Myometrial cell (primary cell): Measurements from ENCODE around the gene SSC4D. TPM values are rescaled to one million over a fixed set of nuclear protein-coding genes. Genes with fewer than 3 reads are reported as not detected.

Experiments used
- total RNA-seq: library from RNA; depleted of rRNA; stranded (reverse); fragments of >200 nt; gene quantifications from 2 replicates; pipeline ENCODE4 v1.2.3, GENCODE V29; 2015

The SSC4D gene
- 1.8 and 2.0 TPM in 2 replicates for total RNA-seq

DNA sequence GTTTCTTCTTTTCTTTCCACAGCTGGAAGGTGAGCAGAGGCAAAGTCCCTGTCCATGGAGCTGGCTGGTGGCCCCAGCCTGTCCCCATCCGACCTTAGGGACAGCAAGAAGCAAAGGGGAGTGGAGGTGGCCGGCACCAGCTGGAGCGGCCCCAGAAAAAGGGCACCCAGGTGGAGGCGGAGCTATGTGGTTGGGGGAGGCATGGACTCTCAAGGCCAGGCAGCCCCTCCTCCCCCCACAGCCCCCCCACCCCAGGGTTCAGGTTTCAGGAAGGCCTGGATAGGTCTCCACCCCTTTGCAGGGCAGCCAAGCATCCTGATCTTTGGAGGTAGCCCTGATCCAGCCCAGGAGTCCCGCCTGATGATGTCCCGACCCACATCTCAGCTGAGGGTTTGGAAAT, at the start of gene SSC4D:
SSC4D (minus strand) TSS at position 161 of the 400 bp plus-strand sequence. CDS start 5,258 bp downstream, outside the sequence.

DNA sequence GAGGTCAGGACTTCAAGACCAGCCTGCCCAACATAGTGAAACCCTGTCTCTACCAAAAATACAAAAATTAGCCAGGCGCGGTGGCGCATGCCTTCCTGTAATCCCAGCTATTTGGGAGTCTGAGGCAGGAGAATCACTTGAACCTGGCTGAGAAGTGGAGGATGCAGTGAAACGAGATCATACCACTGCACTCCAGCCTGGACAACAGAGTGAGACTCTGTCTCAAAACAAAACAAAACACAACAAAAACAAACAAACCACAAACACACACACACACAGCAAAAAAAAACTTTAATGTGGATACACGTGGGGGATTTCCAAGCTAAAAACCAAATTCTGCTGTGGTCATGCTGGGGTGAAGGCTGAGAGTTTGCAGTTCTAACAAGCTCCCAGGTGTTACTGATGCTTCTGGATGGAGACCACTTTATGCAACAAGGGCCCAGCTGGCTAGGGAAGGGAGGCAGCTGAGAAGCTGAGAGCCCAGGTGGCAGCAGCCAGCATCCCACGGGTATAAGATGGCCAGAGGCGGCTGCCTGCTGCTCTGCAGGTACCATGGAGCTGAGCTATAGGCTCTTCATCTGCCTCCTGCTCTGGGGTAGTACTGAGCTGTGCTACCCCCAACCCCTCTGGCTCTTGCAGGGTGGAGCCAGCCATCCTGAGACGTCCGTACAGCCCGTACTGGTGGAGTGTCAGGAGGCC, 15.1 kb upstream of the SSC4D start, which contains the start of gene ZP3:
ZP3 (plus strand) TSS at position 538 of the 699 bp plus-strand sequence; CDS start at position 553, 15 bp downstream.

DNA sequence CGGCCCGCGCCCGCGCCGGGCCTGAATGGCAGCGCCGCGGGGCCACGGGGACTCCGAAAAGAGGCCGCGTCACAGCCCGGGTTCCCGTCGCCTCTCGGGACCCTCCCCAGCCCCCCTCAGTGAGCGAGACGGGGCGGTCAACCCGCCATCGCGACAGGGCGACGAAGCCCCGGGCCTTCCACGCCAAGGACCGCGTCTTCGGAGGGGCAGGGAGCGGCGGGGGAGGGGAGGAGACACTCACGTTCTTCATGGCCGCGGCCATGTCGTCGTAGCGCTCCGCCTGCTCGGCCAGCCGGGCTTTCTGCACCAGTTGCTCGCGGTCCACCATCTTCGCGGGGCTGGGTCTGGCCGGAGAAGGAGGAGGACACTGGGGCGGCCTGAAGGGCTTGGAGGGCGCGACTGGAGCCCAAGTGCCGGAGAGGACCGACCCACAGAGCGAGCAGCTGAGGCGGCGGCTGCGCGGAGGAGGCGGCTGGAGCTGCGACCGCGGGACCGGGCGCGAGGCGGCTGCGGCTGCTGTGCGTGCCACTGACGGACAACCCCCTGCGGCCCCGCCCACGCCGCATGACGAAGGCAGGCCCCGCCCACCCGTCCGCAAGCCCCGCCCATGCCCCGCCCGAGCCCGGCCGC, 50.9 kb downstream of the SSC4D start, which contains the start of gene YWHAG:
YWHAG (minus strand) TSS at position 511 of the 630 bp plus-strand sequence; CDS start at position 328, 183 bp downstream.

Other genes with a start within 250 kb of the SSC4D start
- gene SRRM3, start 207.8 kb downstream of the SSC4D start, total RNA-seq = 4.6 and 5.0 TPM in 2 replicates
- gene HSPB1, start 107.0 kb downstream of the SSC4D start, total RNA-seq = 596 and 678 TPM in 2 replicates
- 36.9 and 41.8 TPM in 2 replicates for gene YWHAG, start 50.7 kb downstream of the SSC4D start, total RNA-seq
- gene ZP3, start 15.3 kb upstream of the SSC4D start, total RNA-seq = 0.29 and 1.9 TPM in 2 replicates
- 9.5 and 13.1 TPM in 2 replicates for gene DTX2, start 52.0 kb upstream of the SSC4D start, total RNA-seq
- not detected in 2 replicates for gene UPK3B, start 100.9 kb upstream of the SSC4D start, total RNA-seq
- not detected in 2 replicates for gene SPDYE16, start 133.6 kb upstream of the SSC4D start, total RNA-seq
- gene POMZP3, start 217.6 kb upstream of the SSC4D start, total RNA-seq = 0.29 and 2.5 TPM in 2 replicates